ENCODE measurements around the gene GFOD2.
A peak's percentile ranks its signal among the peaks of the same experiment; 100 is the strongest.

GFOD2 gene

DNA sequence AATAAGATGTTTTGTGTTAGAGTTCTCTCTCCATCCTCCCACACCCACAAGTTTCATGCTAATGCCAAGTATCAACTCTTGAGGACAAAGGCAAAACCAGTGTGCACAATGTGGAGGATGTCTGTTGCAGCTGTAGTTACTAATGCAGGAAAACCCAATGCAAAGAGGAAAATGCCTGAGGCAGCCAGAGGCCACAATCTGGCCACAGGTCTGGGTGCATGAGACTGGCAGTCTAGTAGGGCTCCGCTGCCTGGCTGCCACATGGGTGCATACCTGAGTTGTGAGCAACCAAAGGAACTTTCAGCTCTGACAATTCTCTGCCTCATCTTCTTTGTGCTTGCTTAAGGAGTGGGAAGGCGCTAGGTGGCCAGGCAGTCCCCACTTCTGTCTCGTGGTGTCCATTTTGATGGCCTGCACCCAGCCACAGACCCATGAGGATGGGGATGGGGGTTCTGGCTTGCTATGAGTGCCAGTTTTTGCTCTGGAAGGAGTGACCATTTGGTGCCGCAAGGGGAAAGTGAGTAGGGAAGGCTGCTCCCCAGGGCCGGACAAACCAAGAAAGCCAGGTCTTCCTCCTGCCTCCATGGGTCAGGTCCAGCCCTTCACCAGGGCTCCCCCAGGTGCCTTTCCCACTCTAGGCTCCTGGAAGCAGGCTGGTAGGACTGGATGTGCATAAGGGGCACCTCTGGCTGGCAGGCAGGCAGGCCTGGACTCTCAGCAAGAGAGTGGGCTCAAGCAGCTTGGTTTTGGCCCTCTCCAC lies 4.2 kb upstream of the GFOD2 start:
- Histone ChIP-seq H3K9ac (ENCODE audit: low read depth in 1 of 2, low read length in 2 of 2) (no peak overlapping the region), H3K4me1 (ENCODE audit: control insufficient read depth in 2 of 2, insufficient read depth in 2 of 2, low read length in 2 of 2) (peaks cover 12 to 14% of the 10 kb centered on the region in 2 donors)

DNA sequence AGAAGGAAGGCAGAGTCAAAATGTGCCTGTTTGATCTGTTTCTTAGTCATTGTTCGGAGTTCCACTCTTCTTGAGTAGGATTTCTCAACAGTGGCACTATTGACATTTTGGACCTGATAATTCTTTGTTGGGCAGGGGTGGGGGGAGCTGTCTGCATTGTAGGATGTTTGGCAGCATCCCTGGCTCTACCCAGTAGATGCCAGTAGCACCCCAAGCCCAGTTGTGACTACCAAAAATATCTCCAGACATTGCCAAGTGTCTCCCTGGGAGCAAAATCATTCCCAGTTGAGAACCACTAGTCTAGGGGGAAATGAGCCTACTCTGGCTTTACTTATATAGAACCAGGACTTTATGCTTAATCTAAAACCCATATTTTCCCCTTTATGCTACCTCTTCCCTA lies 1.1 kb upstream of the GFOD2 start:
- H3K4me1 ChIP-seq (ENCODE audit: control insufficient read depth in 2 of 2, insufficient read depth in 2 of 2, low read length in 2 of 2), result peaks cover 20 to 28% of the 10 kb centered on the region in 2 donors
- H3K27ac ChIP-seq (ENCODE audit: low read depth in 2 of 2, low read length in 2 of 2), result no peak overlapping the region
- H3K36me3 ChIP-seq (ENCODE audit: control insufficient read depth in 2 of 2, insufficient read depth in 2 of 2, low read length in 2 of 2), result peaks cover 8 to 9% of the 10 kb centered on the region in 2 donors
- no peaks in the 10 kb centered on the region for H3K27me3 ChIP-seq (ENCODE audit: control insufficient read depth in 2 of 2, insufficient read depth in 2 of 2, low read length in 2 of 2)
- no peaks in the 10 kb centered on the region for H3K9me3 ChIP-seq (ENCODE audit: control insufficient read depth in 2 of 2, low read length in 2 of 2)
- no peak overlapping the region for H3K9ac ChIP-seq (ENCODE audit: low read depth in 1 of 2, low read length in 2 of 2)
- H3K4me3 ChIP-seq (ENCODE audit: low read length in 2 of 2), result peak overlapping the region in 1 of 2 donors; percentile 87

More for the DNA sequence above, 4.2 kb upstream of the GFOD2 start:
- no peak overlapping the region for H3K4me3 ChIP-seq (ENCODE audit: low read length in 2 of 2)
- H3K27me3 ChIP-seq (ENCODE audit: control insufficient read depth in 2 of 2, insufficient read depth in 2 of 2, low read length in 2 of 2), result no peaks in the 10 kb centered on the region
- no peaks in the 10 kb centered on the region for H3K9me3 ChIP-seq (ENCODE audit: control insufficient read depth in 2 of 2, low read length in 2 of 2)
- H3K27ac ChIP-seq (ENCODE audit: low read depth in 2 of 2, low read length in 2 of 2), result no peak overlapping the region
- peaks cover 22 to 35% of the 10 kb centered on the region in 2 donors for H3K36me3 ChIP-seq (ENCODE audit: control insufficient read depth in 2 of 2, insufficient read depth in 2 of 2, low read length in 2 of 2)

DNA sequence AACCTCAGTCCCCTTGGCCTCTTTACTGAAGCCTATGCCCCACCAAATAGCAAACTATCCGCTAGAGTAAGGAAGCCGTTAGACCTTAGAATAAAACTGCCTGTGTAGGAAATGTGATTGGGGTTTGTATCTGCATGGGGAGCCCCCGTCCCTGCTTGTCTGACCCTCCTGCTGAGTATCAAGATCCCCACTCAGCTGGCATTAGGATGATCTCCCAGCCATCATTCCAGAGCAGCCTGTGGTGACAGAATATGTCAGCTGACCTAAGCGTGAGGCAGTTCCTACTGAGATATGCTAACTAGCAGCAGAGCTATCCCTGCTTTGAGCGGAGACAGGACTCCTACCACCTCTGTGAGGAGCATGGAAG lies 645 bp upstream of the GFOD2 start:
- Histone ChIP-seq H3K4me3 (ENCODE audit: low read length in 2 of 2) (peak overlapping the region; percentile 87 to 92), H3K9ac (ENCODE audit: low read depth in 1 of 2, low read length in 2 of 2) (peak overlapping the region; percentile 66 to 81), H3K27ac (ENCODE audit: low read depth in 2 of 2, low read length in 2 of 2) (peak overlapping the region; percentile 61 to 82), H3K36me3 (ENCODE audit: control insufficient read depth in 2 of 2, insufficient read depth in 2 of 2, low read length in 2 of 2) (peaks cover 5 to 6% of the 10 kb centered on the region in 2 donors), H3K27me3 (ENCODE audit: control insufficient read depth in 2 of 2, insufficient read depth in 2 of 2, low read length in 2 of 2) (no peaks in the 10 kb centered on the region), H3K4me1 (ENCODE audit: control insufficient read depth in 2 of 2, insufficient read depth in 2 of 2, low read length in 2 of 2) (peaks cover 20 to 28% of the 10 kb centered on the region in 2 donors), H3K9me3 (ENCODE audit: control insufficient read depth in 2 of 2, low read length in 2 of 2) (no peaks in the 10 kb centered on the region)

DNA sequence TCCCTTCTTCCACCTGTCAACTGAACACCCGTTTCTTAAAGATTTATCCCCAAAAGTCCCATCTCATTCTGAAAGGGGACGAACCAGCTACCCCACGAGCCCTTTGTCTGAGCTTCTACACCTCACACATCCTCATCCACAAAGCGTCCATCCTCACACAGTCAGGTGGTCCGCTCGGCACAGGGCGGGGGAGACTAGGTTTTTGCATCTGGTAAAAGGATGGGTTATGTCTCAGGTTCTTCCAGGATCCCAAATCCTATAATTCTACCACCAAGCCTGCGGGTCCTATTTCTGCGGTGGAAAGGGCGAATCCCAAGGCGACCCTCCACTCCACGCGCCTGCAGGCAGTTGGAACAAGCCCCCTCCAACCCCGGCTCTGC lies 458 bp downstream of the GFOD2 start:
- Histone ChIP-seq H3K27ac (ENCODE audit: low read depth in 2 of 2, low read length in 2 of 2) (peak overlapping the region; percentile 61 to 82), H3K9me3 (ENCODE audit: control insufficient read depth in 2 of 2, low read length in 2 of 2) (no peaks in the 10 kb centered on the region)

DNA sequence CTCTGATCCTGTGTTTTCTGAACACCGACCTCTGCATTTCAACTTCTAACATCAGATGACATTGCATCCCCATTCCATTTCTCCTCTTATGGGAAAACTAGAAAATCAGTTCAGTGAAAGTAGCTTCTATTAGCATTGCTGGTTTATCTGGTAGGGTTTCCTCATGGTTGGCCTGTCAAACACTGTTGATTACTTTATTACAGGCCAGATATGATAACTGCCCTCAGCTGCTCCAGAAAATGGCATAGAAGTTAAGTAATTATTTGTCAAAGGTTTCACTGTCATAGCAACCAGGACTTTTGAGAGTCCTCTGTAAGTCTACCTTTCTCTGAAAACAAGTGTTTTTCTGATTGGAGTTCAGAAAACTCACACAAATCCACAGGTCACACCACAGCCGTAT lies 3.0 kb downstream of the GFOD2 start:
- H3K27me3 ChIP-seq (ENCODE audit: control insufficient read depth in 2 of 2, insufficient read depth in 2 of 2, low read length in 2 of 2), result no peaks in the 10 kb centered on the region
- no peaks in the 10 kb centered on the region for H3K9me3 ChIP-seq (ENCODE audit: control insufficient read depth in 2 of 2, low read length in 2 of 2)
- H3K4me1 ChIP-seq (ENCODE audit: control insufficient read depth in 2 of 2, insufficient read depth in 2 of 2, low read length in 2 of 2), result peaks cover 20 to 36% of the 10 kb centered on the region in 2 donors
- no peak overlapping the region for H3K4me3 ChIP-seq (ENCODE audit: low read length in 2 of 2)
- H3K27ac ChIP-seq (ENCODE audit: low read depth in 2 of 2, low read length in 2 of 2), result no peak overlapping the region
- H3K36me3 ChIP-seq (ENCODE audit: control insufficient read depth in 2 of 2, insufficient read depth in 2 of 2, low read length in 2 of 2), result no peaks in the 10 kb centered on the region
- H3K9ac ChIP-seq (ENCODE audit: low read depth in 1 of 2, low read length in 2 of 2), result no peak overlapping the region

More for the DNA sequence above, 458 bp downstream of the GFOD2 start:
- Histone ChIP-seq H3K4me3 (ENCODE audit: low read length in 2 of 2) (peak overlapping the region; percentile 87 to 92), H3K36me3 (ENCODE audit: control insufficient read depth in 2 of 2, insufficient read depth in 2 of 2, low read length in 2 of 2) (peaks cover 2 to 4% of the 10 kb centered on the region in 2 donors), H3K27me3 (ENCODE audit: control insufficient read depth in 2 of 2, insufficient read depth in 2 of 2, low read length in 2 of 2) (no peaks in the 10 kb centered on the region), H3K4me1 (ENCODE audit: control insufficient read depth in 2 of 2, insufficient read depth in 2 of 2, low read length in 2 of 2) (peaks cover 20 to 30% of the 10 kb centered on the region in 2 donors), H3K9ac (ENCODE audit: low read depth in 1 of 2, low read length in 2 of 2) (peak overlapping the region; percentile 66 to 81)

DNA sequence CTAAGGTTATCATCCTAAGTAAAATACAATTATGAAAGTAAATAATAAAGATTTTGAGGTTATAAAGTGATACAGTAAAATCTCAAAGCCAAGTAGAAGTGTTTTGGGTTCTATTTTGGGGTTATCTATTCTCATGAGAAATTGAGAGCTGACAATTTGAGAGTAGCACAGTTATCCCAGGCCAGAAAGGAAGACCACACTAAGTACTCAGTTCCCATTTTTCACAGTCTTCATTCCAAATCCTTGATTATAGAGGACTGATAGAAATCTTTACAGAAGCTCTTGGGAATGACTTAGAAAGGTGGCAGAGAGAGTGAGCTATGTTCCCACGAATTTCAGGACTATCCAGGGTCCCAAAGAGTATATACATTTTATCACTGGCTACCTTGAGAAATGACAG lies 4.6 kb downstream of the GFOD2 start:
- Histone ChIP-seq H3K27ac (ENCODE audit: low read depth in 2 of 2, low read length in 2 of 2) (no peak overlapping the region), H3K9ac (ENCODE audit: low read depth in 1 of 2, low read length in 2 of 2) (no peak overlapping the region), H3K27me3 (ENCODE audit: control insufficient read depth in 2 of 2, insufficient read depth in 2 of 2, low read length in 2 of 2) (no peaks in the 10 kb centered on the region), H3K36me3 (ENCODE audit: control insufficient read depth in 2 of 2, insufficient read depth in 2 of 2, low read length in 2 of 2) (no peaks in the 10 kb centered on the region), H3K9me3 (ENCODE audit: control insufficient read depth in 2 of 2, low read length in 2 of 2) (no peaks in the 10 kb centered on the region), H3K4me3 (ENCODE audit: low read length in 2 of 2) (no peak overlapping the region), H3K4me1 (ENCODE audit: control insufficient read depth in 2 of 2, insufficient read depth in 2 of 2, low read length in 2 of 2) (peaks cover 12 to 27% of the 10 kb centered on the region in 2 donors)

DNA sequence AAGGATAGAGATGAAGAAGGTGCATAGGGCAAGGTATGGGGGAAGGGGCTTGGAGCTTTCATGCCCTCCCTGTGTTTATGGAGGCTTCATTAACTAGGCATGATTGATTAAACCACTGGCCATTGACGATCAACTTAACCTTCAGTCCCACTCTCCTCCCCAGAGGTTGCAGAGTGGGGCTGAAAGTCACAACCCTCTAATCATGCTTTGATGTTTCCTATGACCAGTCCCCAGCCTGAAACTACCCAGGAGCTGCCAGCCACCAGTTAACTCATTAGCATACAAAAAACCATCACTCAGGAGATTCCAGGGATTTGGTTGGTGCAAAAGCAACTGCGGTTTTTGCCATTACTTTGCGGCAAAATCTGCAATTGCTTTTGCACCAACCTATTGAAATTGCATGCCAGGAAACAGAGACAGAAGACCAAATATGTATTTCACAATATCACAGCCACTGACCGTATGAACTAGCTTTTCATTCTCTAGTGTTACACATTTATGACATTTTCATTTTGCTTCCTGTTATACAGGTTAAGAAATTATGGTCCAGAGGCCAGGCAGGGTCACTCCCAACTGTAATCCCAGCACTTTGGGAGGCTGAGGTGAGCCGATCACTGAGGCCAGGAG lies 5.4 kb downstream of the GFOD2 start:
- Histone ChIP-seq H3K27ac (ENCODE audit: low read depth in 2 of 2, low read length in 2 of 2) (no peak overlapping the region), H3K4me3 (ENCODE audit: low read length in 2 of 2) (no peak overlapping the region), H3K9ac (ENCODE audit: low read depth in 1 of 2, low read length in 2 of 2) (no peak overlapping the region), H3K36me3 (ENCODE audit: control insufficient read depth in 2 of 2, insufficient read depth in 2 of 2, low read length in 2 of 2) (no peaks in the 10 kb centered on the region), H3K4me1 (ENCODE audit: control insufficient read depth in 2 of 2, insufficient read depth in 2 of 2, low read length in 2 of 2) (peaks cover 11 to 26% of the 10 kb centered on the region in 2 donors), H3K27me3 (ENCODE audit: control insufficient read depth in 2 of 2, insufficient read depth in 2 of 2, low read length in 2 of 2) (no peaks in the 10 kb centered on the region), H3K9me3 (ENCODE audit: control insufficient read depth in 2 of 2, low read length in 2 of 2) (no peaks in the 10 kb centered on the region)

DNA sequence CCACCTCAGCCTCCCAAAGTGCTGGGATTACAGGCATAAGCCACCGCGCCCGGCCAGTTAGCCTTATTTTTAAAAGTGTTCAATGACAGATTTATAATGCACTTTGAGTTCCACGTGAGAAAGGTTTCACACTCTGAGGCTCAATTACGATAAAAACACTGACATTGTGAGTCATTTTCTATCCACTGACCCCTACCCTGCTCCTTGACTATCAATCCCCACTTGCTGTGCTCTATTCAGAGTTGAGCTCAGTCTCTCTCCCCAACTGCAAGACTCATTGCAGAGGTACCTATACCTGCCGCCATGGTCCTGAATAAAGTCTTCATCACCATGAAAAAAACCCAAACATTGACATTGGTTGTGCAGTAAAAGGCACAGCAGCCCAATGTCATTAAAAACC lies 8.5 kb downstream of the GFOD2 start:
- Histone ChIP-seq H3K4me1 (ENCODE audit: control insufficient read depth in 2 of 2, insufficient read depth in 2 of 2, low read length in 2 of 2) (peaks cover under 1 to 7% of the 10 kb centered on the region in 2 donors), H3K9me3 (ENCODE audit: control insufficient read depth in 2 of 2, low read length in 2 of 2) (no peaks in the 10 kb centered on the region), H3K36me3 (ENCODE audit: control insufficient read depth in 2 of 2, insufficient read depth in 2 of 2, low read length in 2 of 2) (no peaks in the 10 kb centered on the region), H3K27ac (ENCODE audit: low read depth in 2 of 2, low read length in 2 of 2) (no peak overlapping the region), H3K4me3 (ENCODE audit: low read length in 2 of 2) (no peak overlapping the region), H3K27me3 (ENCODE audit: control insufficient read depth in 2 of 2, insufficient read depth in 2 of 2, low read length in 2 of 2) (no peaks in the 10 kb centered on the region), H3K9ac (ENCODE audit: low read depth in 1 of 2, low read length in 2 of 2) (no peak overlapping the region)

DNA sequence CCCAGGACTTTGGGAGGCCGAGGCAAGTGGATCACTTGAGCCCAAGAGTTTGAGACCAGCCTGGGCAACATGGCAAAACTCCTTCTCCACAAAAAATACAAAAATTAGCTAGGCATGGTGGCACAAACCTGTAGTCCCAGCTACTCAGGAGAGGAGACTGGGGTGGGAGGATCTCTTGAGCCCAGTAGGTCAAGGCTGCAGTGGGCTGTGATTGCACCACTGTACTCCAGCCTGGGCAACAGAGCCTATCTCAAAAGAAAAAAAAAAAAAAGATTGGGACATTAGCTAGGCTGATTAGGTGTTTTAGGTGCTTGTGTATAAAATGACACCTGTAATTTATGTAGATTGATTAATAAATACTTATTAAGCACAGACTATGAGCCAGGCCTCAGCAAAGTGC lies 10.1 kb downstream of the GFOD2 start:
- no peak overlapping the region for H3K4me3 ChIP-seq (ENCODE audit: low read length in 2 of 2)
- no peaks in the 10 kb centered on the region for H3K27me3 ChIP-seq (ENCODE audit: control insufficient read depth in 2 of 2, insufficient read depth in 2 of 2, low read length in 2 of 2)
- H3K9ac ChIP-seq (ENCODE audit: low read depth in 1 of 2, low read length in 2 of 2), result no peak overlapping the region
- H3K36me3 ChIP-seq (ENCODE audit: control insufficient read depth in 2 of 2, insufficient read depth in 2 of 2, low read length in 2 of 2), result peaks cover 0 to 2% of the 10 kb centered on the region in 2 donors
- H3K4me1 ChIP-seq (ENCODE audit: control insufficient read depth in 2 of 2, insufficient read depth in 2 of 2, low read length in 2 of 2), result peaks cover 0 to 7% of the 10 kb centered on the region in 2 donors
- no peaks in the 10 kb centered on the region for H3K9me3 ChIP-seq (ENCODE audit: control insufficient read depth in 2 of 2, low read length in 2 of 2)
- H3K27ac ChIP-seq (ENCODE audit: low read depth in 2 of 2, low read length in 2 of 2), result no peak overlapping the region

DNA sequence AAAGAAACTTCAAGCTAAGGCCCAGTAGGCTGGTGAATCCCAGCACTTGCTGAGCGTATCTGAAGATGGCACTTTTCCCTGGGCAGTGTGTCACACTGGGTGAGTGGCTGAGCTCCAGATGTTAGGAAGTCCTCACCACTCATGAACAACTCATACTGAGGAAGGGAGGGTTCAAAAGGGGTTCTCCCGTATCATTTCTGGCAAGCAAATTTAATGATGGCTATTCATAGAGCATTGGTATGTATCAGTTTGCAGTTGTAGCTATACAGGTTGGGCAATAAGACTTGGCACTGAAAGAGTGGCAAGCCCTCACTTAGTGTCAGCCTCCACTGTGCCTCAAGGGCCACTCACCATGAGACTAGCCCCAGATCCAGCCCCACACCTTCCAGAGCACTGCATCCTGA lies 10.7 kb downstream of the GFOD2 start:
- no peak overlapping the region for H3K9ac ChIP-seq (ENCODE audit: low read depth in 1 of 2, low read length in 2 of 2)
- H3K9me3 ChIP-seq (ENCODE audit: control insufficient read depth in 2 of 2, low read length in 2 of 2), result no peaks in the 10 kb centered on the region
- no peaks in the 10 kb centered on the region for H3K27me3 ChIP-seq (ENCODE audit: control insufficient read depth in 2 of 2, insufficient read depth in 2 of 2, low read length in 2 of 2)
- peaks cover 0 to 3% of the 10 kb centered on the region in 2 donors for H3K4me1 ChIP-seq (ENCODE audit: control insufficient read depth in 2 of 2, insufficient read depth in 2 of 2, low read length in 2 of 2)
- peaks cover 0 to 2% of the 10 kb centered on the region in 2 donors for H3K36me3 ChIP-seq (ENCODE audit: control insufficient read depth in 2 of 2, insufficient read depth in 2 of 2, low read length in 2 of 2)
- no peak overlapping the region for H3K27ac ChIP-seq (ENCODE audit: low read depth in 2 of 2, low read length in 2 of 2)
- H3K4me3 ChIP-seq (ENCODE audit: low read length in 2 of 2), result no peak overlapping the region

Measured in mucosa of rectum (tissue), 2 donors.